A673 (cell line): Measurements from ENCODE around the gene ARHGEF19. TPM values are rescaled to one million over a fixed set of nuclear protein-coding genes. Genes with fewer than 3 reads are reported as not detected.

Experiments used
- Bru-seq: library from RNA; stranded (reverse); fragments of 400-500 nt; gene quantifications from one replicate; lab custom pipeline; 2021; lab: Mats Ljungman, UMichigan
- BruChase-seq, 2 experiments: library from RNA; stranded (reverse); fragments of 400-500 nt; gene quantifications; one replicate each; lab custom pipeline; 2021; lab: Mats Ljungman, UMichigan
- BruUV-seq: library from RNA; stranded (reverse); fragments of 400-500 nt; replicated peaks from 2 replicates; lab custom pipeline; 2021; lab: Mats Ljungman, UMichigan
- CTCF ChIA-PET: fragments of 300-600 bp; sonication (Branson Sonifier 250); formaldehyde crosslinking; loops from one replicate; lab custom pipeline; 2022; ENCODE audit warnings: antibody characterized with exemption; lab: Charles Lee
- POLR2A ChIA-PET: fragments of 300-600 bp; sonication (Branson Sonifier 250); formaldehyde crosslinking; loops from one replicate; lab custom pipeline; 2022; ENCODE audit warnings: antibody characterized with exemption; ENCODE audit not compliant: low non-redundant PET; lab: Charles Lee
- DNase-seq: peaks from one replicate; pipeline ENCODE4 v3.0.0-alpha.2; 2015; ENCODE audit warnings: low spot score
- H3K27ac ChIP-seq: fragments of 200-600 bp; sonication (generic); 2 replicates; pipeline ENCODE4 v1.5.1; 2016; ENCODE audit warnings: mixed run types, low read depth, mild to moderate bottlenecking, mixed read lengths, antibody characterized with exemption, low read length; ENCODE audit not compliant: poor library complexity, severe bottlenecking
- H3K27me3 ChIP-seq: fragments of 200-600 bp; sonication (generic); replicated peaks from 2 replicates; pipeline ENCODE4 v1.6.1; 2017; ENCODE audit warnings: mixed run types, low read depth, mild to moderate bottlenecking, mixed read lengths, antibody characterized with exemption, low read length; ENCODE audit not compliant: insufficient read depth, poor library complexity
- H3K36me3 ChIP-seq: fragments of 200-600 bp; sonication (generic); 2 replicates; pipeline ENCODE4 v1.6.1; 2016; ENCODE audit warnings: mixed run types, mild to moderate bottlenecking, mixed read lengths, antibody characterized with exemption, low read length; ENCODE audit not compliant: insufficient read depth, poor library complexity, severe bottlenecking
- H3K4me1 ChIP-seq: fragments of 200-600 bp; sonication (generic); 2 replicates; pipeline ENCODE4 v1.6.1; 2017; ENCODE audit warnings: mixed run types, mild to moderate bottlenecking, mixed read lengths, antibody characterized with exemption, low read length; ENCODE audit not compliant: insufficient read depth, poor library complexity, severe bottlenecking
- H3K4me3 ChIP-seq: fragments of 200-600 bp; sonication (generic); 2 replicates; pipeline ENCODE4 v1.5.1; 2016; ENCODE audit warnings: low read depth, mixed run types, mild to moderate bottlenecking, mixed read lengths, low read length; ENCODE audit not compliant: poor library complexity, severe bottlenecking
- H3K9me3 ChIP-seq: fragments of 200-600 bp; sonication (generic); 2 replicates; pipeline ENCODE4 v1.6.1; 2016; ENCODE audit warnings: mixed run types, low read depth, mild to moderate bottlenecking, mixed read lengths, antibody characterized with exemption, low read length; ENCODE audit not compliant: poor library complexity, severe bottlenecking
- EZH2 ChIP-seq: fragments of 200-600 bp; sonication (generic); IDR thresholded peaks from 2 replicates; pipeline ENCODE4 v1.6.1; 2017; ENCODE audit warnings: borderline replicate concordance, low read depth, mild to moderate bottlenecking, mixed read lengths, antibody characterized with exemption, low read length; ENCODE audit not compliant: poor library complexity, severe bottlenecking
- intact Hi-C: fragments of 100-400 bp; cut with micrococcal nuclease; formaldehyde crosslinking; loops from one replicate; pipeline ENCODE4 v1.10.0; 2022; ENCODE audit not compliant: unreplicated experiment
- long read RNA-seq: library from polyadenylated mRNA; stranded (forward); transcript quantifications from one replicate; pipeline ENCODE4 v2.0.0, GENCODE V29; 2022
- total RNA-seq: library from RNA; stranded (reverse); gene quantifications from 2 replicates; pipeline ENCODE4 v1.2.3, GENCODE V29; 2021
- TF ChIP-seq, protein P1 (sequence below): fragments of 300-800, 200-600 bp; sonication (generic); conservative IDR thresholded peaks from 2 replicates; pipeline ENCODE4 v1.5.1; 2017; ENCODE audit warnings: low read depth, mild to moderate bottlenecking, antibody characterized with exemption, low read length, moderate library complexity, mixed read lengths

Gene ARHGEF19
- total RNA-seq (5.2 and 5.8 TPM in 2 replicates), Bru-seq, nascent RNA (percentile 36 among the genes with signal in this experiment), BruChase-seq, experiment 1, labeled RNA remaining after a 2-hour chase (percentile 45 among the genes with signal in this experiment), BruChase-seq, experiment 2, labeled RNA remaining after a 6-hour chase (percentile 48 among the genes with signal in this experiment)
- long read RNA-seq, partial matches to known transcripts = 7 of 11 reads
- long read RNA-seq, other reads (novel, unspliced or antisense) = 4 of 11 reads

GRCh38 chr1:16212251-16212961, at the start of gene ARHGEF19:
ARHGEF19 (minus strand) TSS chr1:16212652; CDS start chr1:16209054, 3,598 bp downstream.
- Histone ChIP-seq H3K36me3 (no peaks in the 10 kb centered on the region), H3K27ac (no peak within 1 kb of the TSS), H3K9me3 (no peaks in the 10 kb centered on the region), H3K27me3 (no peaks in the 10 kb centered on the region), H3K4me3 (no peak within 1 kb of the TSS), H3K4me1 (peaks cover 5% of the 10 kb centered on the region)
- CTCF ChIA-PET = no interaction called here
- BruUV-seq = no TSS peak
- TF ChIP-seq EZH2 = no peak
- TF ChIP-seq, protein P1, sequence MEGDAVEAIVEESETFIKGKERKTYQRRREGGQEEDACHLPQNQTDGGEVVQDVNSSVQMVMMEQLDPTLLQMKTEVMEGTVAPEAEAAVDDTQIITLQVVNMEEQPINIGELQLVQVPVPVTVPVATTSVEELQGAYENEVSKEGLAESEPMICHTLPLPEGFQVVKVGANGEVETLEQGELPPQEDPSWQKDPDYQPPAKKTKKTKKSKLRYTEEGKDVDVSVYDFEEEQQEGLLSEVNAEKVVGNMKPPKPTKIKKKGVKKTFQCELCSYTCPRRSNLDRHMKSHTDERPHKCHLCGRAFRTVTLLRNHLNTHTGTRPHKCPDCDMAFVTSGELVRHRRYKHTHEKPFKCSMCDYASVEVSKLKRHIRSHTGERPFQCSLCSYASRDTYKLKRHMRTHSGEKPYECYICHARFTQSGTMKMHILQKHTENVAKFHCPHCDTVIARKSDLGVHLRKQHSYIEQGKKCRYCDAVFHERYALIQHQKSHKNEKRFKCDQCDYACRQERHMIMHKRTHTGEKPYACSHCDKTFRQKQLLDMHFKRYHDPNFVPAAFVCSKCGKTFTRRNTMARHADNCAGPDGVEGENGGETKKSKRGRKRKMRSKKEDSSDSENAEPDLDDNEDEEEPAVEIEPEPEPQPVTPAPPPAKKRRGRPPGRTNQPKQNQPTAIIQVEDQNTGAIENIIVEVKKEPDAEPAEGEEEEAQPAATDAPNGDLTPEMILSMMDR = no peak
- intact Hi-C loops = no loop called here
- no peak for DNase-seq
- POLR2A ChIA-PET = no interaction called here

GRCh38 chr1:16262067-16262466, 49.6 kb upstream of the ARHGEF19 start:
- DNase-seq = no peak
- Histone ChIP-seq H3K4me1 (no peaks in the 10 kb centered on the region), H3K9me3 (no peaks in the 10 kb centered on the region), H3K4me3 (no peak overlapping the region), H3K36me3 (no peaks in the 10 kb centered on the region), H3K27me3 (no peaks in the 10 kb centered on the region), H3K27ac (no peak overlapping the region)
- POLR2A ChIA-PET = no interaction called here
- no peak for TF ChIP-seq EZH2
- TF ChIP-seq, protein P1 = no peak
- intact Hi-C loops = no loop called here
- BruUV-seq = no TSS peak
- CTCF ChIA-PET = no interaction called here

- Histone ChIP-seq H3K4me1 (no peaks in the 10 kb centered on the region), H3K27ac (no peak overlapping the region), H3K4me3 (no peak overlapping the region), H3K36me3 (peaks cover under 1% of the 10 kb centered on the region), H3K9me3 (no peaks in the 10 kb centered on the region), H3K27me3 (no peaks in the 10 kb centered on the region)
- POLR2A ChIA-PET = interaction anchor here (0.5 to 0.6 kb wide), 2 partner anchors 102 to 105 kb away, joined by 4 to 5 read pairs; no protein-coding TSS in a partner anchor
- TF ChIP-seq, protein P1 = no peak
- no peak for TF ChIP-seq EZH2
- DNase-seq = no peak
- no TSS peak for BruUV-seq
- intact Hi-C loops = no loop called here
- CTCF ChIA-PET = no interaction called here
These were observed 48.4 kb upstream of the ARHGEF19 start for GRCh38 chr1:16260814-16261213.
